H1 (cell line): ENCODE data around the gene ACY1. TPM values are rescaled to one million over a fixed set of nuclear protein-coding genes. Genes with fewer than 3 reads are reported as not detected.

Experiments used
- CHD2 ChIP-seq: IDR thresholded peaks from 2 replicates; pipeline ENCODE4 v1.6.1; 2012; ENCODE audit warnings: low read length, improper control_type of control experiment
- CREB1 ChIP-seq: IDR thresholded peaks from 2 replicates; pipeline ENCODE4 v1.6.1; 2012; ENCODE audit warnings: inconsistent platforms
- EGR1 ChIP-seq: IDR thresholded peaks from 2 replicates; pipeline ENCODE4 v1.6.1; 2011; ENCODE audit warnings: low read depth, low read length, borderline replicate concordance
- EP300 ChIP-seq, 2 experiments: IDR thresholded peaks; 1 replicate in 1 of 2; 2 replicates in 1 of 2; pipeline ENCODE4 v1.6.1; 2011 to 2012; ENCODE audit warnings: low read depth in 2 of 2, low read length in 2 of 2, mild to moderate bottlenecking in 2 of 2, borderline replicate concordance in 1 of 2, inconsistent platforms in 1 of 2, moderate library complexity in 1 of 2
- GABPA ChIP-seq: IDR thresholded peaks from 2 replicates; pipeline ENCODE4 v1.6.1; 2011; ENCODE audit warnings: mild to moderate bottlenecking, low read length, moderate library complexity, borderline replicate concordance; ENCODE audit not compliant: insufficient read depth
- NANOG ChIP-seq: IDR thresholded peaks from 2 replicates; pipeline ENCODE4 v1.6.1; 2011; ENCODE audit warnings: low read length, low read depth, mild to moderate bottlenecking, inconsistent platforms; ENCODE audit not compliant: insufficient read depth, poor library complexity, severe bottlenecking
- PHF8 ChIP-seq: fragments of 200-600 bp; sonication (generic); conservative IDR thresholded peaks from 2 replicates; pipeline ENCODE4 v1.7.1; 2012; ENCODE audit warnings: low read depth, mild to moderate bottlenecking, inconsistent platforms, low read length, moderate library complexity
- POU5F1 ChIP-seq: IDR thresholded peaks from 2 replicates; pipeline ENCODE4 v1.6.1; 2011; ENCODE audit warnings: low read depth, mild to moderate bottlenecking, low read length, moderate library complexity
- SP1 ChIP-seq: IDR thresholded peaks from 2 replicates; pipeline ENCODE4 v1.6.1; 2011; ENCODE audit warnings: low read depth, low read length
- SP4 ChIP-seq: IDR thresholded peaks from 2 replicates; pipeline ENCODE4 v1.6.1; 2012; ENCODE audit warnings: low read length, inconsistent platforms
- SRF ChIP-seq: IDR thresholded peaks from 2 replicates; pipeline ENCODE4 v1.6.1; 2011; ENCODE audit warnings: mild to moderate bottlenecking, low read depth, low read length, moderate library complexity
- TAF1 ChIP-seq: IDR thresholded peaks from 2 replicates; pipeline ENCODE4 v1.6.1; 2011; ENCODE audit warnings: mild to moderate bottlenecking, low read depth, low read length
- polyA plus RNA-seq, 7 experiments: library from polyadenylated mRNA; depleted of rRNA in 3 of 7; stranded (reverse) in 5 of 7; unstranded in 2 of 7; fragments of >200 nt in 5 of 7; fragments of 200-250 nt in 2 of 7; gene quantifications; 1 replicate in 5 of 7; 2 replicates in 1 of 7; 4 replicates in 1 of 7; pipeline versions ENCODE4 v1.2.1 to v1.2.3, GENCODE V29; 2011 to 2013; ENCODE audit warnings: missing spikeins in 2 of 7, mixed read lengths in 2 of 7
- total RNA-seq: library from RNA; stranded (reverse); fragmentation: NEBNext Ultra II Directional; extraction: Animal tissue kit (Norgen Biotek cat#: 25700); gene quantifications from 2 replicates; pipeline ENCODE4 v1.2.1, GENCODE V29; 2021
- TF ChIP-seq, protein P1 (sequence below): IDR thresholded peaks from 2 replicates; pipeline ENCODE4 v1.6.1; 2012; ENCODE audit warnings: low read length, inconsistent platforms

ACY1 gene
- total and polyA plus RNA-seq, 2 of the 8 experiments (the other 6 are each of a cell fraction or from before 2014, with no cell fraction given) = 48.3 to 113 TPM

DNA sequence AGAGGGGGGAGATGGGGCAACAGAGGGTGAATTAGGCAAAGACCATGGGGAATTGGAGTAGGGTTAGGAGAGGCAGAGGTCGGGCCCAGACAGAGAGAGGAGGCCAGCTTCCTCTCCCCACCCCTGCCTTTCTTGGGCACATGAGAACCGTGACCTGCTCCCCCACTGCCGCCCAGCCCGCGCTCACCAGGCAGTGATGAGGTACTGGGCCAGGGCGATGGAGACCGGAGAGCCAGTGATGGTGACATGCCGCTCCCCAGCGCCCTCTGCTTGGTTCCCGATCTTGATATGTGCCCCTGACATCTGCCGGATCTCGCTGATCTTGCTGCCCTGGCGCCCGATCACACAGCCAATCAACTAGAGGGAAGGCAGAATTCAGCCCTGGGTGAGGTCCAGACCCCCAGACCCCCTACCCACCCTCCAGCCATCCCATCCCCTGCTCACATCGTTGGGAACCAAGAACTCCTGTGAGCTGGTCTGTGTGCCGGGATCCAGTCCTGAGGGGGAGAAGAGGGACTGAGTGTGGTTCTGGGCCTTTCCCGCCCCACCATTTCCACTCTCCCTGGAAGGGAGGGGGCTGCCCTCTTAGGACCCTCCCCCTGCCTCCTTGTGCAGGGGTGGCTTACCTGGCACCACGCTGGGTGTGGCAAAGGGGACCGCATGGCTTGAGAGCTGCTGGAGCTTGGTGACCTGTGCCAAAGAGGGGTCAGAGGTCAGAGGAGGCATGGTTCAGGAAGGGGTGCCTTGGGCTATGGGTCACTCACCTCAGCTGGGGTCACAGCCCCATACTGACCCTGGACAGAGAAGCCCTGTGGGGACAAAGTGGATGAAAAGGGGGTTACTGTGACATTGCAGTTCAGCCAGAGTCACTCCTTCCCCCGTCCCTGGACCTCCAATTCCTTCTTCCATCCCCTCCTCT, 24.5 kb upstream of the ACY1 start (continued):
- no peak for TF ChIP-seq CHD2
- no peak for TF ChIP-seq SRF
- TF ChIP-seq POU5F1 = no peak
- no peak for TF ChIP-seq EP300 (IDR thresholded peaks at IDR 0.05; ENCODE audit: borderline replicate concordance in 1 of 2, low read depth in 2 of 2, low read length in 2 of 2)
- TF ChIP-seq, protein P1, sequence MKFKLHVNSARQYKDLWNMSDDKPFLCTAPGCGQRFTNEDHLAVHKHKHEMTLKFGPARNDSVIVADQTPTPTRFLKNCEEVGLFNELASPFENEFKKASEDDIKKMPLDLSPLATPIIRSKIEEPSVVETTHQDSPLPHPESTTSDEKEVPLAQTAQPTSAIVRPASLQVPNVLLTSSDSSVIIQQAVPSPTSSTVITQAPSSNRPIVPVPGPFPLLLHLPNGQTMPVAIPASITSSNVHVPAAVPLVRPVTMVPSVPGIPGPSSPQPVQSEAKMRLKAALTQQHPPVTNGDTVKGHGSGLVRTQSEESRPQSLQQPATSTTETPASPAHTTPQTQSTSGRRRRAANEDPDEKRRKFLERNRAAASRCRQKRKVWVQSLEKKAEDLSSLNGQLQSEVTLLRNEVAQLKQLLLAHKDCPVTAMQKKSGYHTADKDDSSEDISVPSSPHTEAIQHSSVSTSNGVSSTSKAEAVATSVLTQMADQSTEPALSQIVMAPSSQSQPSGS = no peak
- no peak for TF ChIP-seq SP4
- no peak for TF ChIP-seq NANOG
- no peak for TF ChIP-seq CREB1
- no peak for TF ChIP-seq TAF1
- TF ChIP-seq GABPA = no peak
- no peak for TF ChIP-seq PHF8
- TF ChIP-seq SP1 = no peak
- TF ChIP-seq EGR1 = no peak
